ENCODE data around the gene CNGB1. TPM values are rescaled to one million over a fixed set of nuclear protein-coding genes. Genes with fewer than 3 reads are reported as not detected.
"Not testable (repeated sequence)": the region's sequence is repeated elsewhere in the genome, so short reads cannot be mapped to it uniquely, and the experiment has no call there.

Gene CNGB1
- polyA plus RNA-seq, 1 donor: 0.02 TPM

- no peak for DNase-seq
Observed at GRCh38 chr16:57997528-57998265, 26.8 kb upstream of the CNGB1 start.

- no peak for DNase-seq
Observed at GRCh38 chr16:57997176-57997527, 26.2 kb upstream of the CNGB1 start.

GRCh38 chr16:57996406-57997175 lies 25.7 kb upstream of the CNGB1 start:
- DNase-seq: no peak

- DNase-seq: no peak
Observed at GRCh38 chr16:57995721-57996405, 24.9 kb upstream of the CNGB1 start.

- no peak for DNase-seq
Observed at GRCh38 chr16:57994778-57995177, 23.9 kb upstream of the CNGB1 start.

- no peak for DNase-seq
Observed at GRCh38 chr16:57994361-57994760, 23.4 kb upstream of the CNGB1 start.

GRCh38 chr16:57993897-57994296 lies 23.0 kb upstream of the CNGB1 start:
- DNase-seq: no peak

- no peak for DNase-seq
Observed at GRCh38 chr16:57993438-57993837, 22.5 kb upstream of the CNGB1 start.

GRCh38 chr16:57992084-57992483 lies 21.2 kb upstream of the CNGB1 start:
- DNase-seq: no peak

- DNase-seq: no peak
Observed at GRCh38 chr16:57991551-57992059, 20.7 kb upstream of the CNGB1 start.

GRCh38 chr16:57988929-57989328 lies 18.0 kb upstream of the CNGB1 start:
- DNase-seq: no peak

- no peak for DNase-seq
Observed at GRCh38 chr16:57987441-57988177, 16.7 kb upstream of the CNGB1 start.

GRCh38 chr16:57986196-57986595 lies 15.3 kb upstream of the CNGB1 start:
- DNase-seq: no peak

GRCh38 chr16:57985204-57986181 lies 14.6 kb upstream of the CNGB1 start:
- DNase-seq: no peak

GRCh38 chr16:57984443-57985203 lies 13.7 kb upstream of the CNGB1 start:
- DNase-seq: peak; percentile 81

- DNase-seq: no peak
Observed at GRCh38 chr16:57982385-57982784, 11.5 kb upstream of the CNGB1 start.

- DNase-seq: no peak
Observed at GRCh38 chr16:57981636-57982035, 10.7 kb upstream of the CNGB1 start.

- no peak for DNase-seq
Observed at GRCh38 chr16:57979006-57979585, 8.2 kb upstream of the CNGB1 start.

GRCh38 chr16:57978070-57978465 lies 7.1 kb upstream of the CNGB1 start:
- not testable (repeated sequence) for DNase-seq

Data from left kidney (tissue), 2 donors.